NCI-H2196 treated with DMSO at 0.1 percent for 48 hours (cell line): ENCODE measurements around the gene NMNAT2.

ENCODE experiments used
- DNase-seq: peaks from one replicate; lab custom pipeline; 2025; ENCODE audit not compliant: unreplicated experiment; lab: John Stamatoyannopoulos, UW

Gene NMNAT2

GRCh38 chr1:183319051-183319450, 99.1 kb downstream of the NMNAT2 start:
- DNase-seq, result no peak

DNA sequence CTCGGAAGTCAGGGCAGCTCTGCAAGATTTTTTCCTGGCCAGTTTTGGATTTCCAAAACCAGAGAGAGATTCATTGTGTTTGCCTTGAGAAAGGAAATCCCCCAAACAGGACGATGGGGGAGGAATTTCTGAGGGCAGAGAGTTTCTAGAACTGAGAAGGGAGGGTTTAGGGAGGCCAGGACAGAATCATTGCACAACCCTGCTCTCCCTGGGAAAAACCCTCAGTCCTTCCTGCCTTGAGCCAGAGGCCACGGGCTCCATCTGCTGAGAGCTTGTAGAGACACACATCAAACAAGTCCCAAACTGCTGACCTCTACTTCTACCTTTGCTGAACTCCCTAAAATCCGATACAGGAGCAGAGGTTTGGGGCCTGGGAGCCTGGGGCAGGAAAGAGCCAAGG, 99.7 kb downstream of the NMNAT2 start:
- peak; percentile 5 for DNase-seq

GRCh38 chr1:183315991-183316758, 102.0 kb downstream of the NMNAT2 start:
- DNase-seq, result no peak

DNA sequence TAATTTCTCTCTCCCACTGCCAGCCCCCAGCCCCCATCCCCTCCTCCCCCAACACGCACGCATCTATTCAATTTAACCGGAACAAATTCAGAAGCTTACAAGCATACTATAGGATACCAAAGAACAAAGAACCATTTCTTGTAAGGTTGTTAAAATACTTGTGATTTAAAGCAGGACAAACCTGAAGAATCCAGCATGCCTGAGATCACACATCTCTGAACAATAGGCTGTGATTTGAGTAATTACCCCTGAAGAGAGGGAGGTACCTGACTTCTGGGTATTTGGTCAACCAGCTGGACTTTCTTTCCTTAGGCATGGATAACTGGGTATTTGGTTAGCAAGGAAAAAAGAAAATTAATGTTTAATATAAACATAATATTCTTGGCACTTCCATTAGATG, 105.1 kb downstream of the NMNAT2 start:
- no peak for DNase-seq

GRCh38 chr1:183310753-183311479, 107.3 kb downstream of the NMNAT2 start:
- no peak for DNase-seq

- no peak for DNase-seq
Measured at GRCh38 chr1:183308719-183309118, 109.5 kb downstream of the NMNAT2 start.

GRCh38 chr1:183306317-183307042, 111.7 kb downstream of the NMNAT2 start:
- no peak for DNase-seq

DNA sequence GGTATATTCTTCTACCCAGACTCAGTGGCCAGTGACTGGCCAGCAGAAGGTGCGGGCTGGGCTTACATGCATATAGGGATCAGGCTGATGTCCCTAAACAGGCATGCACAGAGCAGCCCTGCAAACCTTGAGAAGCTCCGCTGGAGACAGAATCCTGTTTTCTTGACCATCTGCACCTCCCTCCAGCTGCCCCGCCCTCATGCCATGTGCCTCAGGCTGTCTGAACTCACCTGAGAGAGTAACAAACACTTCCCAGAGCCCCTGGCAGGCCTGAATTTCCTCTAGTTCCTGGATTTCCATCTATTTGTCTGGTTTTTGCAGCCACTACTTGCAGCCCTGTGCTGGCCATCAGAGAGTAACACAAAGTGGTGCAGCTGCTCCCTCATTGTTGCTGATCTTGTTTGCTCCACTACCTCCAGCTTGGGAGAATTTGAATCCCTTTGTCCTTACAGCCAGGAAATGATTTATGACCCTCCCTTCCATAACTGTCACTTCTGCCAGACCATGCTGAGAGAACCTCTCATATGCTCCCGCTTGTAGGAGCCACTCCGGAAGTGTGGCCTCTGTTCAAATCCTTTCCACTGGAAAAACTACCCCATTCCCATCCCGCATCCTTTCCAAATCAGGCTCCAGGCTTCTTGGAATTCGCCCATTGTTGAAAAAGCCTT, 113.6 kb downstream of the NMNAT2 start:
- no peak for DNase-seq

- no peak for DNase-seq
Measured at GRCh38 chr1:183303901-183304300, 114.3 kb downstream of the NMNAT2 start.

GRCh38 chr1:183303323-183303645, 114.9 kb downstream of the NMNAT2 start:
- DNase-seq, result no peak

DNA sequence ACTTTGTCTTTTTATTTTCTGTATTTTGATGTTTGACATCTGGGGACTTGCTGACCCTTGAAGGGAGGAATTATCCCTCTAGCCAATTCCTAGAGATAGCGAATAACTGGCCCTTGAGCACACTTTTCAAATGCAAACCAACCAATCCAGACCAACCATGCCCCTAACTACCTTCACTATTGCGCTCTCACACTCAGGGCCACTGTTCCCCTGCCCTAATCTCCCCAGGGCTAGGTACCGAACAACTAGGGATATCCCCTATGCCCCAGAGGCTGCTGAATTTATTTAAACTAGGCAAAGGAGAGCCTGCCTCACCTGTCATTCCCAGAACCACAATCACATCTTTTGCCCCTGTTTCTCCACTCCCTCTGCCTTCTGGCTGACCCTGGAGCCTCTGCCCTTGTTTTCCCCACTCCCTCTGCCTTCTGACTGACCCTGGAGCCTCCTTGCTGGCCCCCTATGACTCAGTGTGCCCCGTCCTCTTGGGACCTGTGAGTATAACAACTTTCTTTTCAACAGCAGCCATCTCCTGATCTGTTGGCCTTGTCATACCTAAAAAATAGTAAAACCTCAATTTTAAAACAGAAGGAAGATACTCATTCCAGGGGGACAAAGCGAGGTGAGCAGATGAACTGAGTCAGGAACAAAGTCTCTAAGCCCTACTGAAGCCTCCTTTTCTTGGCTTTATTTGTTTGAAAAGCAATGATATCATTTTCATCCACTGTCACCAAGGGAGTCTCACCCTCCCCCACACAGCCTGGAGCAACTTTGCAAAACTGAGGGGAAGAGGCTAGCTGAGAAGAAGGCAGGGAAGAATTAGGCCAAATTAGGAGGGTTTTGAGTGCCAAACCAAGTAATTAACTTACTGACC, 115.5 kb downstream of the NMNAT2 start:
- DNase-seq, result no peak

GRCh38 chr1:183301239-183301638, 116.9 kb downstream of the NMNAT2 start:
- DNase-seq, result no peak

DNA sequence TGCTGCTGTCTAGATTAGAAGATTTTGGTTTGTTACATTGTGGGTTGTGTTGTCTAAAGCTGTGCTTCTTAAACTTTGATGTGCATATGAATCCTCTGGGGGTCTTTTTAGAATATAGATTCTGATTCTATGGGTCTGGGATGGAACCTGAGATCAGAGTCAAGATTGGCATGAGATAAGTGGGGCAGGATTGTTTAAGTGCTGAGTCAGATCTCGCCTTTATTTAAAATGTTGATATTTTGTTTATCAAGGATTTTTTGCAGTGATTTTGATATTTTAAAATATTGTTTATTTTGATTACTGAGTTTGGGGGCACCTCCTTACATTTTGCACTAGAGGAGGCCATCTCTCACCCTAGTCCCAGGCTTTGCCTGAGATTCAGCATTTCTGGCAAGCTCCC, 117.4 kb downstream of the NMNAT2 start:
- no peak for DNase-seq

GRCh38 chr1:183300395-183300794, 117.8 kb downstream of the NMNAT2 start:
- DNase-seq, result no peak

DNA sequence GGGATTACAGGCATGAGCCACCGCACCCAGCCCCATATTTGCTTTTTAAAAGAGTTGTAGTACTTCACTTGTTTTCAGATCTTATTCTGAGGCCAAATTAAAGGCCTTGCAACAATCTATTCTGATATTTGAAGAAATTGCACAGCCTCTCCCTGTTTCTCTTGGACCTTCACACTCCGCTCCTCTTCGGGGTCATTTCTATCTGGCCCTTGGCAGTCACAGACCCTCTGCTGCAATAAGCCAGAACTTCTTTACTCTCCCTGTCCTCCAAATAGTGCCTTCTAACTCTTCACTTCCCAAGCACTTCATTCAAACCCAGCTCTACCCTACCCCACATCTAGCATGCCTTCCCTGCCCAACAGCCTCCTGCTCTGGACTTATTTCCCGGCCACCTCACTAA, 121.4 kb downstream of the NMNAT2 start:
- DNase-seq, result no peak

GRCh38 chr1:183295521-183295920, 122.7 kb downstream of the NMNAT2 start:
- no peak for DNase-seq

DNA sequence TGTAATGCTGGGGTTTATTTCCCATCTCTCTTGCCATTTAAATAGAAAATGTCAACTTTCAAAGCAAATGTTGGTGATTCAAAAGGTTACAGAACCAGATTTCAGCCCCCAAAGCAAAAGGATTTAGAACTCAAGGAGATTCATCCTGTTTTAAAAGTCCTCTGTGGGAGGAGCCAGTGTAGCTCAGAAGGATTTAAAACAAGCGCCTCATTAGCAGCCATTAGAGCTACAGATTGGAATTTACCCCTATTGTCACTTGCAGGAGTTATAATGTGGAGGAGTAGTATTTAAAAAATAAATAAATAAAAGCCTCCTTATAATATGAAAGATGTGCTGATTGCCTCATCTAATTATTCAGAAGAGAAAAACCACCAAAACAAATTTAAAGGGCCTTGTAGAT, 124.3 kb downstream of the NMNAT2 start:
- DNase-seq, result no peak

DNA sequence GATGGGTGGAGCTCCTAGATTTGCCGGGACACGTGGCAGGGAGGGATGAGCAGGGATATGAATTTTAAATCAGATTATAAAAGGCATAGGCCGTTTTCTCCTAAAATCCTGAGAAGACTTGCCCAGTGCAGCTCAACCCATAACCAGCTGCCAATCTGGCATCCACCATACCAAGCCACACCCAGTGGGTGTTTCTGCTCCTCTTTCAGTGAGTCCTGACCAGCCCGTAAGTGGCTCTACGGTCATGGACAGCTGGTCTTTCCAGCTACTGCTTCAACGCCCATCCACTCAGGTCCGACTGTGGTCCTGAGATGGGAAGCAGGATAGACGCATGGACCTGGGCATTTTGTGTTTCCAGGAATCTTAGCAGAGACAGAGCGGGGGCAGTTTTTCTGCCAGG, 124.9 kb downstream of the NMNAT2 start:
- no peak for DNase-seq

DNA sequence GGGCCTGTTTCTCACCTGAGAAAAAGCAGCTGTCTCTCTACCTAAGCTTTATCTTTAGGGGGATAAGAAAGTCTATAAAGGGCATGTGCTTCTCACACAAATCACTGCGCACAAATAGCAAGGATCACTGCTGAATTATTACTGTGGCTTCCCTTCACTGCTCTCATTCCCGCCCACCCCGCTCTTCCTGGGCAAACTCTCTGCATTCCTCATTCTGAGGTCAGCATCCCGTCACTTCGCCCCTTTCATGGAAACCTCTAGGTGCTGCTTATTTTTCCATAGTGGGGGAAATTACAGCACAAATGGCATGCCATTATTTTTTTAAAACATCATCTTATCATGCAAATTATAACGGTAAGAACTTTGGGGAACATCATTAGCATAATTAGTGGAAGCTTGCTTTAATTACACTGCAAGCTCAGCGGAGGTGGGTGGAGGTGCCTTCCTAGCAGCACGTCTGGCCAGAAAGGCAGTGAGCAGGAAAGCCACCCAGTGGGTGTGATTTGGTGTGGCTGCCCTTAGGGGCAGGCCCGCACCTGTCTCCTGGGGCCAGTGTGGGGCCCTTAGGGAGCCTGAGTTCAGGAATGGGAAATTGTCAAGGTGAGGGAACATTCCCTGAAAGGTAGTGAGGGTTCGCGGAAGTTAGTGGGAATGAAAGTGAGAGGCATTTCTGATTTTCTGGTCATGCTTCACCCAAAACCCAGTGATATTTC, 126.2 kb downstream of the NMNAT2 start:
- no peak for DNase-seq

DNA sequence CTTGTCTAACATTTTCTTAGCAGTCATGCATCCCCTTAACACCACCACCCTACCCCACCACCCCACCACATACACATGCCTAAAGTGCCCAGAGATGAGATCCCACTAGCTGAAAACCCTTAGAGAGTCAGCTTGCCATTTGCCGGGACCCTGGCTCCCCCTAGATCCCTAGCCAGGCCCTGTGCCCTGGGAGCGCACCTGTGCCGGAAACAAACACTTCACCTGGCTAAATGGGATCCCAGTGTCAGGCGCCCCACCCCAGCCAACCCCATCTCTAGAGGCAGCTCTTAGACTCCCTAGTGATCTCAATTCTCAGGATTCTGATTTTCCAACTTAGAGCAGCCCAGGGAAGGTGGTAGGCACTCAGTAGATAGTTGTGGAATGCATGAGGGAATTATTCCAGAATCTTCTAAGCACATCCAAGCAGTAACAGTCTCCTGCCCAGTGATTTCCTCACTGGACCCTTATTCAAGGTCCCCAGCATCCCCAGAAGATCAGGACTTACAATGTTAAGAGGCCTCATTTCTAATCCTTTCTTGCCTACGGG, 126.9 kb downstream of the NMNAT2 start:
- DNase-seq, result no peak
